NOMO-1 treated with DMSO at 0.1 percent for 48 hours (cell line): Measurements from ENCODE around the gene TWIST2.

Experiments used
- DNase-seq: peaks from one replicate; lab custom pipeline; 2025; ENCODE audit not compliant: unreplicated experiment; lab: John Stamatoyannopoulos, UW

The TWIST2 gene

DNA sequence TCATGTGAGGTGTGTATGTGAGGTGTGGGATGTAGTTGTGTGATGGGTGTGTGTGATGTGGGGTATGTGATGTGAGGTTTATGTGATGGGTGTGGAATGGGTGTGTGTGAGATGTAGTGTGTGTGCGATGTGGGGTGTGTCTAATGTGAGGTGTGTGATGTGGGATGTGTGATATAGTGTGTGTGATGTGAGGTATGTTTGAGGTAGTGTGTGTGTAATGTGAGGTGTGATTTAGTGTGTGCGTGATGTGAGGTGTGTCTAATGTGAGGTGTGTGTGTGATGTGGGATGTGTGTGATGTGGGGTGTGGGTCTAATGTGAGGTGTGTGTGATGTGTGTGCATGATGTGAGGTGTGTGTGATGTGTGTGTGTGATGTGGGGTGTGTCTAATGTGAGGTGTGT lies 55.3 kb downstream of the TWIST2 start:
- no peak for DNase-seq

DNA sequence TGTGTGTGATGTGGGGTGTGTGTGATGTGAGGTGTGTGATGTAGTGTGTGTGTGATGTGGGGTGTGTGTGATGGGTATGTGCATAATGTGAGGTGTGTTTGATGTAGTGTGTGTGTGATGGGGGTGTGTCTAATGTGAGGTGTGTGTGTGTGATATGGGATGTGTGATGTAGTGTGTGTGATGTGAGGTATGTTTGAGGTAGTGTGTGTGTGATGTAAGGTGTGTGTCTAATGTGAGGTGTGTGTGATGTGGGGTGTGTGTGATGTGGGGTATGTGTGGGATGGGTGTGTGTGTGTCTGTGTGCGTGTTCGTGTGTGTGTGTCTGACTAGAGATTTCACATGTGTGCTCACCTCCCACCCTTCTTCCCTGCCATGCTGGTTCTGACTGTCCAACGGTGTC lies 56.3 kb downstream of the TWIST2 start:
- no peak for DNase-seq

DNA sequence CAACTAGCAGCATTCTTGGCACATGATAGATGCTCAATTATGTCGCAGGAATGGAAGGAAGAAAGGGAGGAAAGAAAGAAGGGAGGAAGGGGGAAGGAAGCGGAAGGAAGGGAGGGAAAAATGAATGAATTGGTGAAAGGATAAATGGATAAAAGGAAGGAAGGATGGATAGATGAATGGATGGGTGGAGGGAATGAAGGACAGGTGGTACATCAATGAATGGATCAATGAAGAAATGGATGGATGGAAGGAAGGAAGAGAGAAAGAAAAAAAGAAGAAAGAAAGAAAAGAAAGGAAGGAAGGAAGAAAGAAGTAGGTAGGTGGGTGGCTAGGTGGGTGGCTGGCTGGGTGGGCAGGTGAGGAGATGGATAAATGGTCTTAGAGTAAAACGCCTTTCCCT lies 56.8 kb downstream of the TWIST2 start:
- DNase-seq: no peak

DNA sequence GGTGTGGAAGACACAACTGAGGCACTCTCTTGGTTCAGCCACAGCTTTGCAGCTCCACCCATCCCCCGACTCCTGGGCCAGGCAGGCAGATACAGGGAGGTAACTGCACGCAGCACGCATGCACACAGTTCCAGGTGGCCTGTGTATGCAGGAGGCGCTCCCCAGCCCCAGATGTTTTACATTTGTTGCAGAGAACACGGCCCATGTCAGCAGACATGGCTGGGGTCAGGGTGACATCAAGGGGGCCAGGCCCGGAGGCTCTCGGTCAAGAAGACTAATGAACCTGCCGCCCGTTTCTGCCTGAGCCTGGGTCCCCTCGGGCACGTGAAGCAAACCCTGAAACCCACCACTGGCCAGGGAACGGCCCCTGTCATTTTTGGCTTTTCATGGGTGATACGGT lies 57.3 kb downstream of the TWIST2 start:
- no peak for DNase-seq

DNA sequence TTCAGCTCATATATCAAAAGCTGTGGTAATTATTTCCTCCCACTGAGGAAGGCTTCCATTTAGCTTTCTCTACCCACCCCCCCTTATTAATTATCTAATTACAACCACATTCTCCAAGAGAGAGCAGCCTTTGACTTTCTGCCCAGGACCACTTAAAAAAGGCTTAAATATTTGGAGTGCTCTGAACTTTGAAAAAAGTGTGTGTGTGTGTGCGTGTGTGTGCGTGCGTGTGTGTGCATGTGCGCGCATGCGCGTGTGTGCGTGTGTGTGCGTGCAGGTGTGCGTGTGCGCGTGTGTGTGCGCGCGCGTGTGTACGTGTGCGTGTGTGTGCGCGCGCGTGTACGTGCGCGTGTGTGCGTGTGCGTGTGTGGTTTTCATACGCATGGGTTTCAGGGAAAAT lies 57.8 kb downstream of the TWIST2 start:
- no peak for DNase-seq

- DNase-seq: no peak
These were observed 58.5 kb downstream of the TWIST2 start for GRCh38 chr2:238906254-238906935.

- no peak for DNase-seq
These were observed 59.2 kb downstream of the TWIST2 start for GRCh38 chr2:238906936-238907716.

DNA sequence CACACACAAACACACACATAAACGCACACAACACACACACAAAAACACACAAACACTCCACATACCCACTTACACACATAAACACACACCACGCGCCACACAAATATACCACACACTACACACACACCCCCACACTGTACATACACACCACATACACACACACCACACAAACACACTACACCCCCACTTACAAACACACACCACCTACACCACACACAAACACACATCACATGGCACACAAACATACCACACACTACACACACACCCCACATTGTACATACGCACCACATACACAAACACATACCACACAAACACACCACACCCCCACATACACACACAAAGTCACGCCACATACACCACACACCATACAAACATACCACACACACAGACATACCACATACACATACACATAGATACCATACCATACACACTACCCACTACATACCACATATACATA lies 59.9 kb downstream of the TWIST2 start:
- no peak for DNase-seq

DNA sequence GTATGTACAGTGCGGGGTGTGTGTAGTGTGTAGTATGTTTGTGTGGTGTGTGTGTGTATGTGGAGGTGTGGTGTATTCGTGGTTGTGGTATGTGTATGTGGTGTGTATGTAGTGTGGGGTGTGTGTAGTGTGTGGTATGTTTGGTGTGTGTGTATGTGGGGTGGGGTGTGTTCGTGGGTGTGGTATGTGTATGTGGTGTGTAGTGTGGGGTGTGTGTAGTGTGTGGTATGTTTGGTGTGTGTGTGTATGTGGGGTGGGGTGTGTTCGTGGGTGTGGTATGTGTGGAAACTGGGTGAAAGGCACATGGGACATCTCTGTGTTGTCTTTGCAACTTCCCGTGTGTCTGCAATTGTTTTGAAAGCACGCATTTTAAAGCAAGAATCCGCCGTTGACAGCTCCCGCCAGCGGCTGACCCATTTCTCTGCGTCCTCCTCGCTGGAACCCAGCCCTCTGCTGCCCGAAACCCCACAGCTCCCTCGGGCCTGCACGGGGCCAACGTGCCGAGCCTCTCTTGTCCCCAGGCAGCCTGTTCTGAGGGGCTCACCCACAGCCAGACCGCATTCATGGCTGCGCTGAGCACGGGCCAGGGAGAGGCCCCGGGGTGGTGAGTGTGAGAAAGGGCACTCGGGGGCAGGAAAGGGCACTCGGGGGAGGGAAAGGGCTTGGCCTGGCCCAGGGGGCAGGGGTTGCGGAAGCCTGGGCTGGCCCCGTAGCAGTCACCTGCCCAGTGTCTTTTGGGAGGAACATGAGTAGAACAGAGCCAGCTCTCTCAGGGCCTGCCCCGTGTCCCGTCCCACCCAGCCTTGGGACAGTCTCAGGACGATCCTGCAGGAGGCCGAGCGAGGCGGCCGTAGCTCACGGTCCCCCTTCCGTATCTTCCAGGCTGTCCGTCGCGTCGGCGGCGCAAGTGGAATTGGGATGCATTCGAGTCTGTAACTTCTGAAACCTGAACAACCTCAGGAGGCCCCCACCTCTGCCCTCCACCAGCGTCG lies 61.4 kb downstream of the TWIST2 start:
- peak; percentile 14 for DNase-seq

DNA sequence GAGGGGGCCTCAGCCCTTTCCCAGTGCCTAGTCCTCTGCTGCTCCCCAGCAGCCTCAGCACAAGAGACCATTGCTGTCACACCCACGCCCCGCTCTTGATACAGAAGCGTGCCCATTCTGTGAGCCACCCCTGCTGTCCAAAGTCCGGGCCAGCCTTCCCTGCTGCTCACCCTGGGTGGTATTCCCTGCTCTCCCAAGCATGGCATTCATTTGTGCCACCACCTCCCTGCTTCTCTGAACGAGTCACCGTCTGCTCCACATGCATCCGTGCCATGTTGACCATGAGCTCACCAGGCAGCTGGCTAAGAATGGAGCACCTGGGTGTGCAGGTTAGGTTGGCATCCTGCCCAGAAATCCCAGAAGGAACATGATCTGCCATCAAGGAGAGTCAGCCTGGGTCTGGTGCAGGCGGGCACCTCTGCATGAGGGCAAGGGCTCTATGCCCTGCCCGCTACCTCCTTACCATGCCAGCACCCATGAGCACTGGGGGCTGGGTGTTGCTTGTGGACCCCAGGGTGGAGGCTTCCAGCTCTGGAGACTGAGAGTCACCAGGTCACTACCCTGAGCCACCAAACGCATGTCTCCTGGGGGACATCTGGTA lies 63.0 kb downstream of the TWIST2 start:
- no peak for DNase-seq

GRCh38 chr2:238911376-238912227 lies 63.7 kb downstream of the TWIST2 start:
- no peak for DNase-seq

DNA sequence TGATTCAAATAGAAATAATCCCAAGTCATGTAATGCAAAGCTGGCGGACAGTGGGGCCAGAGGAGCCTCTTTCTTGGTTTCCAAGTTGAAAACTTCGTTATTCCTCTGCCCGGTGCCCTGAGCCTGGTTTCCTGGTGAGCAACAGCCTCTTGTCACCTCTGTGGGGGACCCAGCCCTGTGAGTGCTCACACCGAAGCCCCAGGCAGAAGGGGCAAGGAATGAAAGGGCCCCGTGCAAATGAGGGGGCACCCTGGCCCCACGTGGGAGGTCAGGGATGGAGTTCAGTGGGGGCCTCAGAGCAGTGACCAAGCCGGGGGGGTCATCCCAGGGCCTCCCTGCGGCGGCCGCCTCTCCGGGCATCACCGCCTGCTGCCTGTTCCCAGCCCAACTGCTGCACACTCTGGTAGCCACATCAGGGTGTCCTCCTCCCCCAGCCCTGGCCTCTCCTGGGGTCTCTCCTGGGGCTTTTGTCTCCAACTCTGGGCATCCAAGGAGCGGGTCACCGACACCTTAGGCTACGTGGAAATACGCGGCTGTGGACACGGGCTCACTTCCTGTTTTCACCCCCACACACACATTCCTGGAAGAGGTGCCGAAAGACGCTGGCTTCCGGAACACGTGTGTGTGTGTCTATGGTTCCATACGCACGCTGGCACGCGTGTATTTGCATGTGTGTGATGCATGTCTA lies 64.5 kb downstream of the TWIST2 start:
- no peak for DNase-seq

DNA sequence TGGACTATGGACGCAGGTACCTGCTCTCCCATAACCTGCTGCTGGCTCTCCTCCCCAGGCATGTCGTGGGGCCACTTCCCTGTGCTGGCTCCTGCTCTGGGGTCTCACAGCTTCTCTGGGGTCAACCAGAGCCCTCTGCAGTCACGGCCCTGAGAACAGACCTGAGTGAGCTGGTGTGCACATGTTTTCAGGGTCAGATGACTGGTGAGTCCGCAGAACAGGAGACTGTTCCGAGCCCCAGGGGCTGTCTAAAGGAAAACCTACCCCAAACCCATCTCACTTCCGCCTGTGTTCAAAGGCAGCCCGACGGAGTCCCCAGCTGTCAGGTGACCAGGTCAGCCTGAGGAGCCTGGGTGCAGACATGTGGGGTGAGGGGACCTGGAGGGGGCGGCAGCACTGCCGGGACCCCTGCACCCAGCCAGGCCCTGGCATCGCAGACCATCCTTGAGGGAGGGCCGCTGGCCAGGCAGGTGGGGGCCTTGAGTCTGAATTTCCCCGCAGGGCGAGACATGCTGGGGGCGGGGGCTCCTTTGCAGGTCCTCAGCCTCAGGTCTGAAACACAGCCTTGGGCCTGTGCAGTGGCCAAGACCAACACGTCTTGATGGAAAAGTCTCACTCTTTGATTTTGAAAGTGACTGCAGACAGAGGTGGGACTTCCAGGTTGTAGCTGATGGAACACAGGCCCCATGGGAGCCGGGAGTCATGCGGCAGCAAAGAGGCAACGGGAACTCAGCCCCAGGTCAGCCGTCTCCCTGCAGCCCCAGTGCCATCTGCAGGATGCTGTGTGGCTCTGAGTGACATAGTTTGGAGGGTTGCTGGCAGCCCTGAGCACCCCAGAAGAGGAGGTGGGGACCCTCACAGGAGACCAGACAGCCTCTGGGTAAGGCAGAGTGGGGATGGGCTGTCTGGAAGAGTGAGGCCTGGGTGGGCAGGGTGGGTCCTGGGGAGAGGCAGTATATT lies 65.3 kb downstream of the TWIST2 start:
- no peak for DNase-seq

GRCh38 chr2:238913931-238914647 lies 66.2 kb downstream of the TWIST2 start:
- no peak for DNase-seq

- no peak for DNase-seq
These were observed 66.7 kb downstream of the TWIST2 start for GRCh38 chr2:238914648-238915015.

DNA sequence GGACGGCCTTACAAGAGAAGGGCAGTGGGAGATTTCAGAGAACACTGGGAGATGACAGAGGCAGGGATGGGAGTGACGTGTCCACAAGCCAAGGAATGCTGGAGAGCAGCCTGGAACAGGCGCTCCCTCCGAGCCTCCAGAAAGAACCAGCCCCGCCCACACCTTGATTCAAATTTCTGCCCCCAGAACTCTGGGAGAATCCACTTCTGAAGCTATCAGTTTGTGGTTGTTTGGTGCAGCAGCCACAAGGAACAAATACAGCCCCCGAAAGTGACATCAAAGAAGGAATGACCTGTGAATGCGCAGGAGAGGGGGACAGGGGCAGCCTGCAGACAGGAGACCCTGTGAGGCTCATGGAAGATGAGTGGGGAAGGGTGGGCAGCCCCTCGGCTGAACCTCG lies 67.3 kb downstream of the TWIST2 start:
- DNase-seq: no peak

DNA sequence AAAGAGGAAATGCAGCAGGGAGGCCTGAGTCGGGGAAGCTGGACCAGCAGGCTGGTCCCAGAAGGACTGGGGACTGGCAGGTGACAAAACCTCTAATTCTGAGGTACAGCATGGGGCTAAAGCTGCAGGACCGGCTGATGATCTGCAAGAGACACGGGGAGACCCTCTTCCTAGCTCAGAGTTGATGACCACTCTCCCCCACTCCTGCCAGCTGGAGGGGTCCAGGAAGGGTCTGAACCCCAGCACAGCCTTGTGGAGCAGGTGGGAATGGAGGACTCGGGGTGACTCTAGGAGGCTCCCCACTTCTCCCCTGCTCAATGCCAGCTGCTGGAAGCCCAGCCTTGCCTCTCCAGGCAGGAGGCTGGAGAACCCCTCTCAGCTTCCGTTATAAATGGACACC lies 67.7 kb downstream of the TWIST2 start:
- DNase-seq: no peak
